Measurements from ENCODE around the gene ADGRV1.

The ADGRV1 gene

GRCh38 chr5:91016954-91017700 is 458.5 kb downstream of the ADGRV1 start:
- H3K36me3 ChIP-seq (ENCODE audit: control insufficient read depth, low read depth, low read length), result no peaks in the 10 kb centered on the region
- H3K27ac ChIP-seq (ENCODE audit: low read length), result no peak overlapping the region
- no peaks in the 10 kb centered on the region for H3K4me1 ChIP-seq (ENCODE audit: control insufficient read depth, low read depth, low read length)
- no peak overlapping the region for H3K9ac ChIP-seq (ENCODE audit: low read length)
- H3K9me3 ChIP-seq (ENCODE audit: control insufficient read depth, low read depth, low read length), result no peaks in the 10 kb centered on the region
- no peaks in the 10 kb centered on the region for H3K27me3 ChIP-seq (ENCODE audit: control insufficient read depth, insufficient read depth, low read length)
- H3K4me3 ChIP-seq (ENCODE audit: low read length), result no peak overlapping the region

GRCh38 chr5:91018200-91018599 is 459.6 kb downstream of the ADGRV1 start:
- no peak overlapping the region for H3K27ac ChIP-seq (ENCODE audit: low read length)
- H3K4me1 ChIP-seq (ENCODE audit: control insufficient read depth, low read depth, low read length), result no peaks in the 10 kb centered on the region
- no peak overlapping the region for H3K4me3 ChIP-seq (ENCODE audit: low read length)
- no peaks in the 10 kb centered on the region for H3K9me3 ChIP-seq (ENCODE audit: control insufficient read depth, low read depth, low read length)
- no peak overlapping the region for H3K9ac ChIP-seq (ENCODE audit: low read length)
- H3K27me3 ChIP-seq (ENCODE audit: control insufficient read depth, insufficient read depth, low read length), result no peaks in the 10 kb centered on the region
- no peaks in the 10 kb centered on the region for H3K36me3 ChIP-seq (ENCODE audit: control insufficient read depth, low read depth, low read length)

GRCh38 chr5:91018712-91019371 is 460.2 kb downstream of the ADGRV1 start:
- Histone ChIP-seq H3K9ac (ENCODE audit: low read length) (no peak overlapping the region), H3K9me3 (ENCODE audit: control insufficient read depth, low read depth, low read length) (no peaks in the 10 kb centered on the region)

GRCh38 chr5:91020065-91020800 is 461.6 kb downstream of the ADGRV1 start:
- Histone ChIP-seq H3K4me3 (ENCODE audit: low read length) (no peak overlapping the region), H3K9ac (ENCODE audit: low read length) (no peak overlapping the region), H3K9me3 (ENCODE audit: control insufficient read depth, low read depth, low read length) (no peaks in the 10 kb centered on the region), H3K27me3 (ENCODE audit: control insufficient read depth, insufficient read depth, low read length) (no peaks in the 10 kb centered on the region), H3K4me1 (ENCODE audit: control insufficient read depth, low read depth, low read length) (no peaks in the 10 kb centered on the region), H3K36me3 (ENCODE audit: control insufficient read depth, low read depth, low read length) (no peaks in the 10 kb centered on the region), H3K27ac (ENCODE audit: low read length) (no peak overlapping the region)

More at GRCh38 chr5:91018712-91019371, 460.2 kb downstream of the ADGRV1 start:
- H3K36me3 ChIP-seq (ENCODE audit: control insufficient read depth, low read depth, low read length), result no peaks in the 10 kb centered on the region
- no peaks in the 10 kb centered on the region for H3K27me3 ChIP-seq (ENCODE audit: control insufficient read depth, insufficient read depth, low read length)
- no peak overlapping the region for H3K4me3 ChIP-seq (ENCODE audit: low read length)
- H3K4me1 ChIP-seq (ENCODE audit: control insufficient read depth, low read depth, low read length), result no peaks in the 10 kb centered on the region
- no peak overlapping the region for H3K27ac ChIP-seq (ENCODE audit: low read length)

GRCh38 chr5:91022518-91022917 is 463.9 kb downstream of the ADGRV1 start:
- Histone ChIP-seq H3K36me3 (ENCODE audit: control insufficient read depth, low read depth, low read length) (no peaks in the 10 kb centered on the region), H3K9ac (ENCODE audit: low read length) (no peak overlapping the region), H3K9me3 (ENCODE audit: control insufficient read depth, low read depth, low read length) (no peaks in the 10 kb centered on the region), H3K4me3 (ENCODE audit: low read length) (no peak overlapping the region), H3K27me3 (ENCODE audit: control insufficient read depth, insufficient read depth, low read length) (no peaks in the 10 kb centered on the region), H3K27ac (ENCODE audit: low read length) (no peak overlapping the region), H3K4me1 (ENCODE audit: control insufficient read depth, low read depth, low read length) (no peaks in the 10 kb centered on the region)

- no peak overlapping the region for H3K9ac ChIP-seq (ENCODE audit: low read length)
- no peak overlapping the region for H3K27ac ChIP-seq (ENCODE audit: low read length)
- no peak overlapping the region for H3K4me3 ChIP-seq (ENCODE audit: low read length)
Measured at GRCh38 chr5:91024206-91024605, 465.6 kb downstream of the ADGRV1 start.

GRCh38 chr5:91024727-91025126 is 466.1 kb downstream of the ADGRV1 start:
- no peaks in the 10 kb centered on the region for H3K9me3 ChIP-seq (ENCODE audit: control insufficient read depth, low read depth, low read length)
- H3K9ac ChIP-seq (ENCODE audit: low read length), result no peak overlapping the region
- no peaks in the 10 kb centered on the region for H3K4me1 ChIP-seq (ENCODE audit: control insufficient read depth, low read depth, low read length)
- H3K27ac ChIP-seq (ENCODE audit: low read length), result no peak overlapping the region
- H3K27me3 ChIP-seq (ENCODE audit: control insufficient read depth, insufficient read depth, low read length), result no peaks in the 10 kb centered on the region
- no peak overlapping the region for H3K4me3 ChIP-seq (ENCODE audit: low read length)
- H3K36me3 ChIP-seq (ENCODE audit: control insufficient read depth, low read depth, low read length), result no peaks in the 10 kb centered on the region

More at GRCh38 chr5:91024206-91024605, 465.6 kb downstream of the ADGRV1 start:
- Histone ChIP-seq H3K27me3 (ENCODE audit: control insufficient read depth, insufficient read depth, low read length) (no peaks in the 10 kb centered on the region), H3K36me3 (ENCODE audit: control insufficient read depth, low read depth, low read length) (no peaks in the 10 kb centered on the region), H3K9me3 (ENCODE audit: control insufficient read depth, low read depth, low read length) (no peaks in the 10 kb centered on the region), H3K4me1 (ENCODE audit: control insufficient read depth, low read depth, low read length) (no peaks in the 10 kb centered on the region)

GRCh38 chr5:91025449-91025848 is 466.9 kb downstream of the ADGRV1 start:
- no peaks in the 10 kb centered on the region for H3K27me3 ChIP-seq (ENCODE audit: control insufficient read depth, insufficient read depth, low read length)
- H3K9me3 ChIP-seq (ENCODE audit: control insufficient read depth, low read depth, low read length), result no peaks in the 10 kb centered on the region
- no peaks in the 10 kb centered on the region for H3K36me3 ChIP-seq (ENCODE audit: control insufficient read depth, low read depth, low read length)
- H3K9ac ChIP-seq (ENCODE audit: low read length), result no peak overlapping the region
- H3K4me1 ChIP-seq (ENCODE audit: control insufficient read depth, low read depth, low read length), result no peaks in the 10 kb centered on the region
- no peak overlapping the region for H3K4me3 ChIP-seq (ENCODE audit: low read length)
- H3K27ac ChIP-seq (ENCODE audit: low read length), result no peak overlapping the region

GRCh38 chr5:91025956-91026355 is 467.4 kb downstream of the ADGRV1 start:
- Histone ChIP-seq H3K9ac (ENCODE audit: low read length) (no peak overlapping the region), H3K4me1 (ENCODE audit: control insufficient read depth, low read depth, low read length) (no peaks in the 10 kb centered on the region), H3K36me3 (ENCODE audit: control insufficient read depth, low read depth, low read length) (no peaks in the 10 kb centered on the region), H3K27ac (ENCODE audit: low read length) (no peak overlapping the region), H3K9me3 (ENCODE audit: control insufficient read depth, low read depth, low read length) (no peaks in the 10 kb centered on the region), H3K4me3 (ENCODE audit: low read length) (no peak overlapping the region), H3K27me3 (ENCODE audit: control insufficient read depth, insufficient read depth, low read length) (no peaks in the 10 kb centered on the region)

- H3K36me3 ChIP-seq (ENCODE audit: control insufficient read depth, low read depth, low read length), result no peaks in the 10 kb centered on the region
- no peak overlapping the region for H3K9ac ChIP-seq (ENCODE audit: low read length)
- no peaks in the 10 kb centered on the region for H3K27me3 ChIP-seq (ENCODE audit: control insufficient read depth, insufficient read depth, low read length)
- H3K9me3 ChIP-seq (ENCODE audit: control insufficient read depth, low read depth, low read length), result no peaks in the 10 kb centered on the region
- no peak overlapping the region for H3K27ac ChIP-seq (ENCODE audit: low read length)
- no peaks in the 10 kb centered on the region for H3K4me1 ChIP-seq (ENCODE audit: control insufficient read depth, low read depth, low read length)
- H3K4me3 ChIP-seq (ENCODE audit: low read length), result no peak overlapping the region
Measured at GRCh38 chr5:91026466-91026865, 467.9 kb downstream of the ADGRV1 start.

GRCh38 chr5:91027405-91028139 is 469.0 kb downstream of the ADGRV1 start:
- Histone ChIP-seq H3K4me3 (ENCODE audit: low read length) (no peak overlapping the region), H3K9me3 (ENCODE audit: control insufficient read depth, low read depth, low read length) (no peaks in the 10 kb centered on the region), H3K9ac (ENCODE audit: low read length) (no peak overlapping the region), H3K27me3 (ENCODE audit: control insufficient read depth, insufficient read depth, low read length) (no peaks in the 10 kb centered on the region), H3K36me3 (ENCODE audit: control insufficient read depth, low read depth, low read length) (no peaks in the 10 kb centered on the region), H3K4me1 (ENCODE audit: control insufficient read depth, low read depth, low read length) (no peaks in the 10 kb centered on the region), H3K27ac (ENCODE audit: low read length) (no peak overlapping the region)

All from iPS-18a (cell line).